ENCODE results near the gene FFAR1.

- TF ChIP-seq POLR2AphosphoS5 (IDR thresholded peaks at IDR 0.05) = no peak
- TF ChIP-seq POLR2A (IDR thresholded peaks at IDR 0.05) = no peak
Observed at GRCh38 chr19:35342430-35342829, 5.3 kb upstream of the FFAR1 start.

Data from spleen (tissue), 3 donors.